GM04504 (cell line): ENCODE data around the gene KPNA1.
A peak's percentile ranks its signal among the peaks of the same experiment; 100 is the strongest.

Experiments
- DNase-seq: peaks from one replicate; pipeline ENCODE4 v3.0.0-alpha.2; 2012; ENCODE audit warnings: low read depth

KPNA1 gene

DNA sequence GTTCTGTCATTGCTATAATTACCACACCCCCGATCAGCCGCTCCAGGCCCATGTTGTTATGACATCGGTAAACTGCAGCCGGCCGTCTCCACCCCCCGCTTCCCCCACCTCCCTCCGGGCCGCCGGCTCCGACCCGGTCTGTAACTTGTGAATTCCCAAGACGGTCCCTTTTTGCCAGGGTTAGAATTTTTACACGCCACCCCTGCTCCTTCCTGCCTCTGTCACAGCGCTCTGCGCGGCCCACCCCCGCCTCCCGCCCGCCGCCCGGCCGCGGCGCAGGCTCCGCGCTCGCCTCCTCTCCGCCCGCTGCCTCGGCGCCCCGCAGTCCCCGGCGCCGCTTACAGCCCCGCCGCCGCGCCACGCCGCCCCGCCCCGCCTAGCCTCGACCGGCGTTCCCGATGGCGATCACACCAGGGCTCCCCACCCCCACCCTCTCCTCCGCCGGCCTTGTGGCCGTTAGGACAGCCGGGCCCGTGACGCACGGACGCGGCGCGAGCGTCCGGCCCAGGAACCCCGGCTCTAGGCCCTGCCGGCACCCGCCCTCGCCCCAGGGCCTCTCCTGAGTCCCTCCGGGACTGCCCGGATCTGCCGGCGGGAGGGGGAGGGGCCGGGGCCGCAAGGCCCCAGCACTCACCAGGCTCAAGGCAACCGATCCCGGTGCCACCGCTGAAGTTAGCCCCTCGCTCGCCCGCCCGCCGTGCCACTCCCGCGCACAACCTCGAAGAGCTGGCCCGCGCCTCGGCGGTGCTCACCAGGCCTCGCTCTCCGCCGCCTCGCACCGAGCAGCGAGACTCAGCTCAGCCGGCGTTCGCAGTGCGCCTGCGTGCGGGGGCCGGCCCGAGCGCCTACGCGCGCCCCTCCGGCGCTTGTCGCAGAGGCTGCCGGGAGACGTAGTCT, at the start of gene KPNA1:
Gene KPNA1, minus strand, starts transcription at position 817 of the 897 bp plus-strand sequence. CDS start 18,374 bp downstream, outside the sequence.
- peak; percentile 75 for DNase-seq

GRCh38 chr3:122564155-122564912, 49.6 kb upstream of the KPNA1 start, which contains the start of the genes DTX3L and PARP9:
Gene DTX3L (plus strand): TSS chr3:122564338. CDS start chr3:122564427, 89 bp downstream.
Gene PARP9 (minus strand): TSS chr3:122564300. CDS start chr3:122559620, 4,680 bp downstream.
- DNase-seq, result peak; percentile 53

DNA sequence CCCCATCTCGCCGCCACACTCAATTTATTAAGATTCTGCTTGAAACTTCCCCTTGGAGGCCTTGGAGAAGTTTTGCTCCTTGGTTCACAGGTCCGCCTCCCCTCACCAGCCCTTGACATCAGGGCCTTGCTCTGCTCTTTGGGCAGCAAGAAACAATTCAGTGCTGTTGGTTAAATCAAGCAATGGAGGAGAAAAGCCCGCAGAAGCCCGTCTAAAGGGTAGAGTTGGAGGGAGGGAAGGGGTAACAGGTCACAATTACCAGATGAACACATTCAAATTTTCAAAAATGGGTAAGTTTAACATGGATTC, 48.9 kb upstream of the KPNA1 start:
- DNase-seq, result no peak

DNA sequence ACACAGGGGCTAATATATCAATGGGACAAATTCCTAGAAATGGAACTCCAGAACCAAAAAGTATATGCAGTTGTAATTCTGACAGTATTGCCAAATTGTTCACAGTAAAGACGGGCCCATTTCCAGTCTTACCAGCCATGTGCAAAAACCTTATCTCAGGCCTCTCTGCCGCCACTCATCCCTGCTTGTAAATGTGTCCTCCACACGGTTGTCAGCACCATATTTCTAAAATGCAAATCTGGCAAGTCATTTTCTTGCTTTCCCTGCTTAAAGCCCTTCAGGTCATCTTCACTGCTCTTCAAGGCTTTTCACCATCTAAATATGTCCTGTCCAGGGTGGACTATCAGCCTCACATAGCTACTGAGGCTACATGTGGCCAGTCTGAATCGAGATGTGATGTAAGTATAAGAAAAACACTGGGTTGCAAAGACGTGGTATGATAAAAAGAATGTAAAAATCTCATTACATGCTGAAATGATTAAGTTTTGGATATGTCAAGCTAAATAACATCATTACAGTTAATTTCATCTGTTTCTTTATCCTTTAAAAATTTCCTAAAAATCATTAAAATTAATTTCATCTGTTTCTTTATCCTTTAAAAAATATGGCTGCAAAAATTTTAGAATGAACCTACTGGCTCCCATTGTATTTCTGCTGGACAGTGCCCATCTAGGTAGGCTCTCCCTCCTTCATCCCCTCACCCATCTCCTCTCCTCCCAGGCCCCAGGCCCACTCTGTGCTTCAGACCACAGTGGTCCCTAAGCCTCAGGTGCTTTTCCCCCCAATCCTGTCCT, 48.4 kb upstream of the KPNA1 start:
- DNase-seq, result no peak

DNA sequence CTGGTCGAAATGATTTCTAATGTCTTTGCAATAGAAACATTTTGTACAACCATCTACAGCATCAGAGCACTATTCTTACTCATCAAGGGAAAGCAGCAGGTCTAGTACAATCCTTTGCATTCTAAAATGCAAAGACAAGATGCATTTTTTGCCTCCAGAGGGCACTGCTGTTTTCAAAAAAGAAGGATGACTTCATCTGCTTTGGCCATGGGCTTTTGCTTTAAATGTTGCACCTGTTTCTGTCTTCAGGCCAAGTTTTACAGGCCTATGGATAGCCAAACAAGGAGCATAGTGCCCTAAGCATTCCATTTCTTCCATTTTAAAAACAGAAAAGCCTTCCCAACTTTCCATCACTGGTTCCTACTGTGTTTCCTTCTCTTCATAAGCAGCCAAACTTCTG, 45.9 kb upstream of the KPNA1 start:
- peak; percentile 32 for DNase-seq

- no peak for DNase-seq
Measured at GRCh38 chr3:122559906-122560305, 45.2 kb upstream of the KPNA1 start.

DNA sequence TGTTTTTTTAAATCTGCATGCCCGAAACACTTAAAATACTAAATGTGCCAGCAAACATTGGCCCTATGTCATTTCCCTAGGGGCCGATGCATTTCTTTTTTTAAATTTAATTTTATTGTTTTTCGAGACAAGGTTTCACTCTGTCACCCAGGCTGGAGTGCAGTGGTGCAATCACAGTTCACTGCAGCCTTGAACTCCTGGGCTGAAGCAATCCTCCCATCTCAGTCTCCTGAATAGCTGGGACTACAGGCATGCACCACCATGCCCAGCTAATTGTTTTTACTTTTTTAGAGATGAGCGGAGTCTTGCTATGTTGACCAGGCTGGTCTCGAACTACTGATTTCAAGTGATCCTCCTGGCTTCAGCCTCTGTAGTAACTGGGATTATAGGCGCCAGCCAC, 43.9 kb upstream of the KPNA1 start:
- no peak for DNase-seq

- no peak for DNase-seq
Measured at GRCh38 chr3:122557356-122557755, 42.6 kb upstream of the KPNA1 start.

GRCh38 chr3:122555275-122556071, 40.7 kb upstream of the KPNA1 start:
- DNase-seq, result no peak

GRCh38 chr3:122553171-122553570, 38.4 kb upstream of the KPNA1 start:
- no peak for DNase-seq

GRCh38 chr3:122548619-122549018, 33.9 kb upstream of the KPNA1 start:
- DNase-seq, result no peak

DNA sequence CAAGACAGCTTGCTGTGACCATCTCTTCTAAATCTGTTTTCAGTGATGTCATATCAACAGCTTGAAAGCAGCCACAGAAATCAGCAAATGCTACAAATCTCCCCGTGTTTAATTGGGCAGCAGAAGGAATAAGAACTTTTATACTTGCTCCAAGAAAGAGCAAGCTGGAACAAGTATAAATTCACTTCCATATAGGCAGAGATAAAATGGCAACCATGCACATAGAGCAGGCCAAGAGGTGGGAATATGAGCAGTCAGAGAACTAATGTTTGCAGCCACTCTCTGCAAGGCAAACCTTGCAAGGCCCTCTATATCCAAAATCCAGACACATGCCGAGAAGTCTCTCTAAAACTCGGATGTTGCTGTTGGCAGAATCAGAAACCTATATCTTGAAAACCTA, 33.3 kb upstream of the KPNA1 start:
- no peak for DNase-seq

- DNase-seq, result no peak
Measured at GRCh38 chr3:122546151-122546550, 31.4 kb upstream of the KPNA1 start.

GRCh38 chr3:122538956-122539490, 24.3 kb upstream of the KPNA1 start:
- DNase-seq, result no peak

DNA sequence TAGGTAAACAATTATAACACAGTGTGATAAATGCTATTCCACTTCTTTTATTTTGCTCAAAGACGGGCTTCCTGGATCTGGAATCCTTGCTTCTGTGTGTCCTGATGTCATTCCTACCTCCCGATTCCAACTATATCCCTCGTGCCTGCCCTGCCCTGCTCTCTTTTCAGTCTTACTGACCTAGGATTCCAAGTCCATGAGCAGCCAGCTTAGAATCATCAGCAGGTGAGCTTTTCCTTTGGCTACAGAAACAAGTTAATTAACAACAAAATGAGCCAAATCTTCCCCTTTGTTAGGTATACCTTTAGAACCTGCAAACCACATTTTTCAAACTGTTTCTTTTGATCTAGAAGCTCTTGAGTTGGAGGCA, 21.9 kb upstream of the KPNA1 start:
- no peak for DNase-seq

DNA sequence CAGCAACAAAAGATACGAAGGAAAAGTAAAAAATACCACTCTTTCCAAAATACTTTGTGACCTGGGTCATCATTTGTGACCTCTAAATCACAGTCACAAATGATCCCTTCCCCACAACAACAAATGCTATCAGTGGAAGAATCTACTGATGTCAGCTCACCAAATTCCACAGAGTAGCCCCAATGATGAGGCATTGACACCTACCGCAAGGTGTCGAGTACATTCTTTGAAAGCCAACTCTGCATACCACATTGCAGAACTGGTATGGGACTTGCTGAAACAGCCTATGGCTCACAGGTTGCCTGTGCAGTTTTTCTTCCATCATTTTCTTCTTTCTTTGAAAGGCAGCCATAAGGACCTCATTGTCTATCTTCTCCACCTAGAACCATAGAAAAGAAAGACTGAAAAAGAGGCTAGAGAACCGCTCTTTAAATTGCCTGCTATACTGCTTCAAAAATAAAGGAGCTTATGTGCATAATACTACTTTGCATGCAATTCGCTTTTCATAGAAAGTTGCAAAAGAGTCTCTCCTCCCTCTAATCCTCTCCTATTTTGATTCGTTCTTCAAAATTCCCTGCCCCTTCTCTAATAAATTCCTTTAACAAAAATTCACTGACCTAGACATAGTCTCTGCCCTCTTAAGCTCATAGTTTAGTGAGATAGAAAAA, 21.4 kb upstream of the KPNA1 start:
- no peak for DNase-seq

GRCh38 chr3:122533931-122534334, 19.2 kb upstream of the KPNA1 start:
- DNase-seq, result peak; percentile 68

DNA sequence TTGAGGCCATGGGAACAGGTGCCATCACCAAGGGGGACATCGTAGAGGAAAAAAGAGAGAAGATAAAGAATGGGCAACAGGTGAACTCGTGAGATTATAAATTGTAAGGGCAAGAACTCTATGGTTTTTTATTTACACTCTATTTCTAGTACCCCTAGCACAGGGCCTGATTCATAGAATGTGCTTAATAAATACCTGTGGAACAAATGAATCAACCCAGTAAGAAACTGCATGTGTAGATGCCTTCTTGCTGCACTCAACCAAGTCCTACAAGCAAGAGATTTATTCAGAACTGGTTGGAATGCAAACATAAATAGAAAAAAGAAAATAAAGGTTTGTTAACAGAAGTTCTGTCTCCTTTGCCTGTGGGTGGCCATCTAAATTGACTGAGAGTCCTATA, 18.7 kb upstream of the KPNA1 start:
- DNase-seq, result no peak

DNA sequence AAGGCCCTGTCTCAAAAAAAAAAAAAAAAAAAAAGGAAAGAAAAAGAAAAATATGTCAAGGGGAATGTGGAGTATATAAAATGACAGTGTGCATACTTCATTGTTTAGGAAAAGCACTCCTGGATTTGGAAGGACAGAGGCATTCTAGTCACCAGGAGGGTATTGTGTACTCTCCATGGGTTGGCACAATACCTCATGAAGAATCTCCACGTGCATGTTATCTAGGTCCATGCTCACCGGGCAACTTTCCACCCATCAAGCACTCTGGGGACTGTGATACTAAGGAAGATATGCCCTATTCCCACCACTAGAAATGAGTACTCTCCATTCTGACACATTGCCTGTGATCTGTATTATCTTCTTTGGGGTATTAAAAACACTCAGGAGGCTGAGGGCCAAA, 15.4 kb upstream of the KPNA1 start:
- DNase-seq, result no peak

- no peak for DNase-seq
Measured at GRCh38 chr3:122523317-122523716, 8.6 kb upstream of the KPNA1 start.

DNA sequence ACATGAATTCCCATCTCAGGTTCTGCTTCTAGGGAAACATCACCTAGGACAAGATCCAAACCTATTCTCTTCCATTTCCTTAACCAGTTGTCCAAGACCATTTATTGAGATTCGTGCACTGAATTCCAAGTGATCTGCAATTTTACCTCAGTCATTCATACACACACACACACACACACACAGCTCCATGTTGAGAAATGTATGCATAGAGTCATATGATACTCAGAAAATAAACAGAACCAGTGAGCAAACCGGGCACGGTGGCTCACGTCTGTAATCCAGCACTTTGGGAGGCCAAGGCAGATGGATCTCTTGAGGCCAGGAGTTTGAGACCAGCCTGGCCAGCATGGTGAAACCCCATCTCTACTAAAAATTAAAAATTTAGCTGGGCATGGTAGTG, 6.1 kb upstream of the KPNA1 start:
- no peak for DNase-seq
